GM19328 (cell line): ENCODE results near the gene VAPA.
"Not testable (repeated sequence)": the region's sequence is repeated elsewhere in the genome, so short reads cannot be mapped to it uniquely, and the experiment has no call there.

Experiments used
- ATAC-seq: cut with Tn5 transposase; IDR thresholded peaks from one replicate; pipeline ENCODE4 v1.9.1; 2021; ENCODE audit warnings: mild to moderate bottlenecking, moderate library complexity; ENCODE audit not compliant: unreplicated experiment

VAPA gene

DNA sequence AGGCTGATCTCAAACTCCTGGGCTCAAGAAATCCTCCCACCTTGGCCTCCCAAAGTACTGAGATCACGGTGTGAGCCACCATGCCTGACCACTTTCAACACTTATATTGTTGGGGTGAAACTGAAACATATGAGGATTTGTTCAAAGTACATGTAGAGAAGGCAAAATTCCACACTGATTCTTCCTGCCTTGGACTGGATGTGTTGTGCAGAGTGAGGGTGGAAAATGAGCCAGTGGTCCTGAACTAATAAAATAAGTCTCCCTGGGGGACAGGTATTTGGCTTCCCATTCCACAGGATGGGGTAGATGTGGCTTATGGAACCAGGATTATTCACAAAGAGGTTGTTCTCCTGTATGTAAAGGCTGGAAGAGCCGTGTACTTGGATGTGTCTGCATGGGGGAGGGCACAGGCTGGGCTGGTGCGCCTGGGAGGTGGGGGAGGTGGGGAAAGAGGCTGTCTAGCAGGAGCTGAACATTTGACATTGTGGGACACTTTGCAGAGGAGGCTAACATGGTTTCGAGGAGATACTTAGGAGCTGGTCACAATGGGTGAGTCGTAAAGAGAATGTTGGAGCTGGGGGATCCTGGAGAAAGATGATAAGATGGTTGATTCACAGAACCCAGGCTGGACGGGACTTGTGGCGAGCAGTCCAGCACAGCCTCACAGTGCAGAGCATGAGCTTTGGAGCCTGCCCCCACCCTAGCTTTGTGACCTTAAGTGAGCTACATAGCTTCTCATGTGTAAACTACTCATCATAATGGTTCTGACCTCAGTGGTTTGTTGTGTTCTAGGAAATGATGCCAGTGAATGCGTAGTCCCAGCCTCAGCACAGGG lies 28.4 kb upstream of the VAPA start, which contains the start of gene TXNDC2:
TXNDC2 (plus strand) TSS at position 804 of the 835 bp plus-strand sequence. CDS start 708 bp downstream, outside the sequence.
- ATAC-seq: no peak

DNA sequence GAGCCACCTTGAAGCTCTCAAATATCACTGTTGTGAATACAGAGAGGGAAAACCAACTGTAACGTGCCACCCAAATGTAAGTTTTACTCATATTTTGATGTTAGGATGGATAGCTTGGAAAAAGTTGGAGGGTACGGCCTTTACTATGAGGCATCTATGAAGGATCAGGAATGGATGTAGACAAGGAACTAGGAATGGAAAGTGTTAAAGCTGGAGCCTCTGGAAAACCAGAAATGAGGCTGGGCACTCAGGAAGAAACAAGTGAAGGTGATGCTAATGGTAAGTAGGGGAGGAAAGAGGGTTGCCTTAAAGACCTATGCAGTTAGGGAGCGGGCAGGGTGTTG lies 27.8 kb upstream of the VAPA start:
- ATAC-seq: no peak

DNA sequence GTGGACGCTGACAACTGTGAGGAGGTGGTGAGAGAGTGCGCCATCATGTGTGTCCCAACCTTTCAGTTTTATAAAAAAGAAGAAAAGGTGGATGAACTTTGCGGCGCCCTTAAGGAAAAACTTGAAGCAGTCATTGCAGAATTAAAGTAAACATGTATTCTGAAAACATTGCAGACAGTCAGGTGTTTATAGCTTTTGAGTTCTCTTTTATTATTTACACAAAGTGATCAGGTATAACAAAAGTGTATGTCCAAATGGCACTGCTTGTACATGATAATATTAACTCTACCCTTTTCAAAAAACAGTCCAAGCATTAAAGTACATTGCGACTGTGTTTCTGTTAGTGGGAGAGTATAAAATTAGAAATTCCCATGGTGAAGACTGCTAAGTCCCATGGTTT lies 25.8 kb upstream of the VAPA start:
- ATAC-seq: no peak

GRCh38 chr18:9890196-9890595 lies 23.6 kb upstream of the VAPA start:
- no peak for ATAC-seq

DNA sequence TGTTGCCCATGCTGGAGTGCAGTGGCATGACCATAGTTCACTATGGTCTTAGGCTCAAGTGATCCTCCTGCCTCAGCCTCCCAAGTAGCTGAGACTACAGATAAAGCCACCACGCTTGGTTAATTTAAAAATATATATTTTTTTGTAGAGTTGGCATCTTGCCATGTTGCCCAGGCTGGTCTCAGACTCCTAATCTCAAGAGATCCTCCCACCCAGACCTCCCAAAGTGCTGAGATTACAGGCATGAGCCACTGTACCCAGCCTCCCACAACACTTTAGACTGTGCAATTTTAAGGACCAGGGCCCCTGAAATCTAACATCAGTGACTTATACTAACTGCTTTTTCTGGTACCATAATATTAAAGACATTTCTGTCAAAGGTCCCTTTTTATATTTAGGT lies 22.9 kb upstream of the VAPA start:
- ATAC-seq: no peak

GRCh38 chr18:9891515-9891914 lies 22.3 kb upstream of the VAPA start:
- not testable (repeated sequence) for ATAC-seq

GRCh38 chr18:9894454-9895068 lies 19.3 kb upstream of the VAPA start:
- ATAC-seq: no peak

DNA sequence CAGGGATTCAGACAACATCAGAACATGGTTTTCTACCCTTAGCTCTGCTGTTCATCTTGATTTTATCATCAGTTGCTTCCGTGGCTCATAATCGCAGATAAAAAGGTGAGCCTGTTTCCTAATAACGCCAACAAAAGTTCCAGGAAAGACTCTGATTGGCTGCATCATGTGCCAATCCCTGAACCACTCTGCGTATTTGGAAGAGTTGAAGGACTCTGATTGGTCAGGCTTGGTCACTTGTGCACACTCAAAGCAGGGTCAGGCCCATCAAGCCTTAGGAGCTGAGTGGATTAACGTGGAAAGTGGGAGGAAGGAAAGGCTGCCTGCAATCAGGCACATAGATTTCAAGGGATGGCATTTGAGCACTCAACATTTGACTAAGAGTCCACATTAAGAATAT lies 16.7 kb upstream of the VAPA start:
- ATAC-seq: no peak

DNA sequence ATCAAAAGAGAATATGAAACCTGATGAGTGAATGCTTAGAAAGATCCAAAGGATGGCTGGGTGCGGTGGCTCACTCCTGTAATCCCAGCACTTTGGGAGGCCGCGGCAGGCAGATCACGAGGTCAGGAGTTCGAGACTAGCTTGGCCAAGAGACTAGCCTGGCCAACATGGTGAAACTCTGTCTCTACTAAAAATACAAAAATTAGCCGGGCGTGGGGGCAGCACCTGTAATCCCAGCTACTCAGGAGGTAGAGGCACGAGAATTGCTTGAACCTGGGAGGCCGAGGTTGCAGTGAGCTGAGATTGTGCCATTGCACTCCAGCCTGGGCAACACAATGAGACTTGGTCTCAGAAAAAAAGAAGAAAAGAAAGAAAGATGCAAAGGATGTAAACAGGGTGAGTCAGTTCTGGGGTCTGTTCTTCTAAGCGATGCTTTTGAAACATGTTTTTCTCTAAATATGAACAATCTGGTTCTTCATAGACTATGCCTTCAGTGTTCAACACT lies 16.0 kb upstream of the VAPA start:
- ATAC-seq: not testable (repeated sequence)

- ATAC-seq: no peak
Observed at GRCh38 chr18:9898792-9899549, 14.8 kb upstream of the VAPA start.

GRCh38 chr18:9899550-9899930 lies 14.3 kb upstream of the VAPA start:
- ATAC-seq: not testable (repeated sequence)

GRCh38 chr18:9900699-9901098 lies 13.1 kb upstream of the VAPA start:
- ATAC-seq: no peak

- ATAC-seq: no peak
Observed at GRCh38 chr18:9901377-9901776, 12.4 kb upstream of the VAPA start.

- ATAC-seq: not testable (repeated sequence)
Observed at GRCh38 chr18:9902264-9902663, 11.6 kb upstream of the VAPA start.

GRCh38 chr18:9902832-9903231 lies 11.0 kb upstream of the VAPA start:
- no peak for ATAC-seq

- no peak for ATAC-seq
Observed at GRCh38 chr18:9905401-9905922, 8.4 kb upstream of the VAPA start.

DNA sequence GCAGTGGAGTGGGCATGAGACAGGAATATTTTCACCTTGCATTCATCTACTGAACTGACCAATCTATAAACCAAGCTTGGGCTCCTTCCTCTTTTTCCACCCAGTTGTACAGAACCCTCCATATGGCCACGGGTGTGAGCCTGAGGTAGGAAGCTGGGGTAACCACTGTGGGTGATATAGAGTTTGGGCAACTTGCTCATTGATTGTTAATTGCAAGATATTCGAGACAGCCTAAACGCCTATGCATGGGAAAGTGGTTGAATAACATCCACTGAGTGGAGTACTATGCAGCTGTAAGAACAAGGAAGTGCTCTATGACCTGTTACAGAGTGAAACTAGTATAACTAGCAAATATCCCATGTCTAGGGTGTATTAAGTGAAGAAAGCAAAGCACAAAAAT lies 7.3 kb upstream of the VAPA start:
- ATAC-seq: no peak

DNA sequence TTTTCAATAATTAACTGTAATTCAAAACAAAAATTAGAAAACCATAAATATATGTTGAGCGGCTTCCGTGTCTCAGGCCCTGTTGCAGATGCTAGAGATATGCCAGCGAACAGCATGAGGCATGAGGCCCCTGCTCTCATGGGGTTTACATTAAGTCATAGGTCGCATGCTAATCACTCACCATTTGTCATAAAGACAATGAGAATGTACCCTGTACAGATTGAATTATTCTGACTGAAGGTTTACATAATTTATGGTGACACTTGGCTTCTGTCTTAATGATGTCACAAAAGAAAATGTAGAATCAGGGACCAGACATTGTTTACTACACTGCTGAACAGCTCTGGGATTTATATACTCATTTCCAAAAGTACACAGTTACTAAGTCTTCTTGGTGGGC lies 5.9 kb upstream of the VAPA start:
- ATAC-seq: no peak

- ATAC-seq: no peak
Observed at GRCh38 chr18:9910071-9910470, 3.7 kb upstream of the VAPA start.

- ATAC-seq: no peak
Observed at GRCh38 chr18:9910661-9911060, 3.2 kb upstream of the VAPA start.

DNA sequence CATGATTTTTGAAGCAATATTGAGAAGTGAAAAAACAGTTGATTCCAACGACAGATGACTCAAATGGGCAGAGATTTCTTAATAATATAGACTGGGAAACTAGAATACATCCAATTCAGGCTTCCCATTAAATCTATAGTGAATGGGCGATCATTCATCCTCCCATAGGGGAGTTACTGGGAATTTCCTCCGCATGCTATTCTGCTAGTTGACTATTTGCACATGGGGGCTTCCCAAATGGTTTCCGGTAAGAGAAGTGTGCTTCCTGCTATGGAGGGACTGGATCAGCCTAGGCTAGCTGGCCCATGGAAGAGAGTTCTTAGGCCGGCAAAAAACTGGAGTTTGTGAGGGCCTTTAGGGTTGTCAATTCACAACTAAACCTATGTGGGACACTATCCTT lies 2.6 kb upstream of the VAPA start:
- ATAC-seq: no peak
